Ovary (tissue), 3 donors: Measurements from ENCODE around the gene TTC3.

Experiments
- CTCF ChIP-seq, 3 donors: fragments of 450-650 bp in 2 of 3; fragments of 200-600 bp in 1 of 3; IDR thresholded peaks; one replicate each; pipeline versions ENCODE4 v1.5.1 to v1.8.0; 2016 to 2022; ENCODE audit warnings: antibody characterized with exemption in 3 of 3, mild to moderate bottlenecking in 1 of 3
- EP300 ChIP-seq: sonication (generic); formaldehyde crosslinking; IDR thresholded peaks from one replicate; pipeline ENCODE4 v1.6.1; 2017; ENCODE audit warnings: antibody characterized with exemption
- POLR2A ChIP-seq: fragments of 450-650 bp; IDR thresholded peaks from one replicate; pipeline ENCODE4 v1.6.1; 2017; ENCODE audit warnings: antibody characterized with exemption, mild to moderate bottlenecking, moderate library complexity
- donor health status: DM: no; HTN: no; CAD: no.

- TF ChIP-seq CTCF (IDR thresholded peaks at IDR 0.05): no peak
- TF ChIP-seq POLR2A: no peak
- no peak for TF ChIP-seq EP300
Observed at GRCh38 chr21:37060296-37060695, 12.8 kb upstream of the TTC3 start.
